Esophagus (tissue), 2 donors: Measurements from ENCODE around the gene PURA. TPM values are rescaled to one million over a fixed set of nuclear protein-coding genes. Genes with fewer than 3 reads are reported as not detected.

Experiments used
- H3K27ac ChIP-seq, 2 donors: one replicate each; pipeline ENCODE4 v1.5.1; 2013; ENCODE audit warnings: low read depth in 2 of 2, mild to moderate bottlenecking in 2 of 2, inconsistent platforms in 1 of 2, low read length in 1 of 2, moderate library complexity in 1 of 2
- H3K27me3 ChIP-seq, 2 donors: one replicate each; pipeline ENCODE4 v1.6.1; 2013; ENCODE audit warnings: low read length in 2 of 2, control low read depth in 1 of 2, mild to moderate bottlenecking in 1 of 2; ENCODE audit not compliant: insufficient read depth in 2 of 2, control insufficient read depth in 1 of 2
- H3K36me3 ChIP-seq, 2 donors: one replicate each; pipeline ENCODE4 v1.6.1; 2013; ENCODE audit warnings: low read length in 1 of 2; ENCODE audit not compliant: control insufficient read depth in 2 of 2, insufficient read depth in 2 of 2
- H3K4me1 ChIP-seq, 2 donors: one replicate each; pipeline ENCODE4 v1.6.1; 2013; ENCODE audit warnings: low read length in 1 of 2; ENCODE audit not compliant: control insufficient read depth in 2 of 2, insufficient read depth in 2 of 2
- H3K4me3 ChIP-seq, 2 donors: one replicate each; pipeline ENCODE4 v1.5.1; 2013; ENCODE audit warnings: low read length in 2 of 2, mild to moderate bottlenecking in 2 of 2, low read depth in 1 of 2, moderate library complexity in 1 of 2
- H3K9me3 ChIP-seq, 2 donors: one replicate each; pipeline ENCODE4 v1.6.1; 2013; ENCODE audit warnings: mild to moderate bottlenecking in 2 of 2, low read depth in 1 of 2, low read length in 1 of 2, moderate library complexity in 1 of 2; ENCODE audit not compliant: control insufficient read depth in 2 of 2, insufficient read depth in 1 of 2
- WGBS, 2 donors: extraction: QIAGEN DNeasy Blood & Tissue Kit; methylation state at CpG; one replicate each; pipeline ENCODE4 v1.1.7; 2013; 5-methylcytosine and 5-hydroxymethylcytosine counted together
- polyA plus RNA-seq, 2 donors: library from polyadenylated mRNA; stranded (reverse); fragments of 200-250 nt; gene quantifications; one replicate each; pipeline ENCODE4 v1.2.3, GENCODE V29; 2013
- donor health status: healthy with polysubstance abuse.
- donor health status: Bipolar disorder and iron deficiency.

Gene PURA
- polyA plus RNA-seq, 2 donors = 2.7 to 3.4 TPM

DNA sequence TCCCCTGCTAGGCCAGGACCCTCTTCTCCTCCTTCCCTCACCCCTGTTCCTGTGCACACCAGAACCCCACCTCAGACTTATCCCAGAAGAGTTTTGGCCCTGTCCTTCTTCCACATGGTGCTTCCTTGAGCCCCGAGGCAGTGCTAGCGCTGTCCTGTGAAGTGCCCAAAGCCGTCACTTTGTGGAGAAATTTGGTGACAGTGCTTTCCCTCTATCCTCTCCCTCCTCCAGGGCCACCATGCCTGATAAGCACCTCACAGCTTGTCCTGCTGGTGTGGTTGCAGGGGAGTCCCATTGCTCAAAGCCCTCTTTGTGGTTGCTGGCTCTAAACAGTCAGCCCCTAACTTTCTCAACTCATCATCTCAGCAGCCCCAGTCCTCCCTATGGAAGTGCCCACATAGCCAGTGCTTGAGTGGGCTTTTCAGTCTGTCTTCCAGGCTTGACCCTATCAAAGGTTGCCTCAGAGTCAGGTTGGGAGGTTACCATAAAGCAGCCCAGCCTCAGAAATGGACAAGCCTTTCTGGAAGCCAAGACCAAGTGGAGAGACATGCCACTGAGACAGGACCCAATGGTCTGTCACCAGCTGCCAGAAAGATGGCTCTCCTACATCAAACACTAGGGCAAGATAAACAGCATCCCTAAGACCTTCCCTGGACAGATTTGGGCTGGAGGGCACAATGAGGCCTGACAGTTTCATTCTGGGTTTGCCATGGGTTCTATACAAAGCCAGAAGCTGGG, 29.8 kb downstream of the PURA start:
- 93 to 94% methylated on average over 3 of the region's 3 CpGs for WGBS, 2 donors
- Histone ChIP-seq H3K27me3 (no peaks in the 10 kb centered on the region), H3K4me1 (peaks cover 0 to 9% of the 10 kb centered on the region in 2 donors)

DNA sequence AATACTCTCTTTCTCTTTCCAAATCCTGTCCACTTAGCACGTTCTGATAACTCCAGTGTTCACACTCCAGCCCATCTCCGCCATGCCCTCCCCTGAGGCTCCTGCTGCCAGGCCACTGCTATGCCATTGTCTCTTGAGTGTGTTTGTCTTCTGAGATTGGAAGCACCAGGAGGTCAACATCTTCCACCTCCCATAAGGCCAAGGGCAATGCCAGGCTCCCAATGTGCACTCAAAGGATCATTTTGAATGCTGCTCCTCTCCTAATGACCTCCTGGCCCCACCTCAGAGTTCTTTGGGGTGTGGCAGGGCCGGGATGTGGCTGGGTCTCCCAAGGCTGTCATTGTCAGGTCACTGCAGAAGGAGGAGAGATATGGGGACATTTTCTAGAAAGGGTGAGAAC, 31.3 kb downstream of the PURA start:
- H3K27me3 ChIP-seq = no peaks in the 10 kb centered on the region
- H3K27ac ChIP-seq = no peak overlapping the region
- peaks cover 0 to 9% of the 10 kb centered on the region in 2 donors for H3K4me1 ChIP-seq
- peak overlapping the region in 1 of 2 donors; percentile 39 for H3K4me3 ChIP-seq
- H3K36me3 ChIP-seq = no peaks in the 10 kb centered on the region
- 71 to 75% methylated on average over 3 of the region's 3 CpGs for WGBS, 2 donors
- H3K9me3 ChIP-seq = no peaks in the 10 kb centered on the region

More for the DNA sequence above, 29.8 kb downstream of the PURA start:
- Histone ChIP-seq H3K4me3 (no peak overlapping the region), H3K27ac (no peak overlapping the region), H3K36me3 (no peaks in the 10 kb centered on the region), H3K9me3 (no peaks in the 10 kb centered on the region)

DNA sequence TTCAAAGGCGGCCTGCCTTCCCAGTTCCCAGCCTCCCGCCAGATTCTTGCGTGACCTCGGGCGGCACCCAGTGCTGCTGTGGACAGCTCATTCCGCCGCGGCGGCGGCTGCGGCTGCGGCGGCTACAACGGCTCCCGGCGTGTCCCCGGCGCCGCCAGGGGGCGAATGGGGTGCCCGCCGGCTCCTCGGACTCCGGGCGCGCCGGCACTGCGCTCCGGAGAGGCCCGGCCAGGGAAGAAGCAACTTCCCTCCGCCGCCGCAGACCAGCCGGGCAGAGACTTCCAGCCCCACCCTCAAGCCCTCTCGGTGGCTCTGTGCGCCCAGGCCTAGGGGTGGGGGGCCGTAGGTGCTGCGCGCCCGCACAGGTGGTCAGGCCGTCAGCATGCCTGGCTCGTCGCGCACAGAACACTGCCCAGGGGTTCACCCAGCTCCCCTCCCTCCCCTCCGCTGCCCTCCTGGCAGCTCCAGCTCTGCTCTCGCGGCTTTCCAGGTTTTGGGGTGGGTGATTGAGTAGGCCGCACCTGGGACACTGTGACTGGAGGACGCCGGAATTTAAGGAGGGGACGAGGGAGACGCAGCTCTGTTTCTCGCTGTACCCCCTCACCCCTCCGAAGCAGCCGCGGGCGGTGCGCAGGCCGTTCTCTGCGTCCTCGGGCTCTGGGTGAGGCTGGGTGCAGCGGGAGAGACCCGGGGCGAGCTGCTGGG, 32.1 kb downstream of the PURA start:
- 5 to 7% methylated on average over 61 to 64 of the region's 64 CpGs for WGBS, 2 donors
- Histone ChIP-seq H3K9me3 (no peaks in the 10 kb centered on the region), H3K27ac (no peak overlapping the region), H3K27me3 (no peaks in the 10 kb centered on the region), H3K4me3 (peak overlapping the region; percentile 38 to 39), H3K36me3 (no peaks in the 10 kb centered on the region), H3K4me1 (peaks cover 0 to 9% of the 10 kb centered on the region in 2 donors)

DNA sequence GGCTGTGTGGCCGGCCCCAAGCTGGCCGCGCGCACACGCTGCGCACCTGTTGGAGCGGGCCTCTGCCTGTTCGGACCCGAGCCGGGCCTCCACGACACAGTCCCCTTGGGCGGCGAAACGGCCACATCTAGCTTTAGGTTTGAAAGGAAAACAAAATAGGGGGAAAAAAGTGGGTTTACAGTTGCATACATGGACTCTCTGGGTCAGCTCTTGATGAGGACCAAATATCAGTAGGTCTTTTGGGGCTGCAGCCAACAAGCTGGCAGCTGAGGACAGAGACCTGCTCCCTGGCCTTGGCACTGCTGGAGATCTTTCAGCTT, 32.6 kb downstream of the PURA start:
- H3K9me3 ChIP-seq = no peaks in the 10 kb centered on the region
- no peak overlapping the region for H3K4me3 ChIP-seq
- no peaks in the 10 kb centered on the region for H3K27me3 ChIP-seq
- peaks cover 0 to 9% of the 10 kb centered on the region in 2 donors for H3K4me1 ChIP-seq
- 35 to 36% methylated on average over 14 of the region's 14 CpGs for WGBS, 2 donors
- H3K36me3 ChIP-seq = no peaks in the 10 kb centered on the region
- no peak overlapping the region for H3K27ac ChIP-seq

DNA sequence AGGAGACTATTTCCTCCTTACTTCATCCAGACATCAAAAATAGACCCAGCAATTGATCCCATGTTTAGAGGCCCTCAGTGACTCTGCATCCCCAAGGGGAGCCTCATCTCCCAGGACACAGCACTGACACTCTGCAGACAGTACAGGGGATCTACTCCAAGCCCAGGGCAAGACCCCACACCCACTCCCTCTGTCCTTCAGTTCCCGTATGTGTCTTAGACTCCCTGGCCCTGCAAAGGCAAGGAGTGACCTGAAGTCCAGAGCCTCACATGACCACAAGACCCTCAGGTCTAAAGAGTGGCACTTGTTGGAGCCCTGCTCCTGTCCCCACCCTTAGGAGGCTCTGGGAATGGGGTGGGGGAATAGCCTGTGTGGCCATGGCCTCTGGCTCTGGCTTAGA, 33.6 kb downstream of the PURA start:
- Histone ChIP-seq H3K27ac (no peak overlapping the region), H3K4me1 (peaks cover 0 to 5% of the 10 kb centered on the region in 2 donors), H3K4me3 (no peak overlapping the region), H3K36me3 (no peaks in the 10 kb centered on the region), H3K9me3 (no peaks in the 10 kb centered on the region), H3K27me3 (no peaks in the 10 kb centered on the region)
- 93 to 100% methylated on average over 1 of the region's 1 CpG for WGBS, 2 donors

DNA sequence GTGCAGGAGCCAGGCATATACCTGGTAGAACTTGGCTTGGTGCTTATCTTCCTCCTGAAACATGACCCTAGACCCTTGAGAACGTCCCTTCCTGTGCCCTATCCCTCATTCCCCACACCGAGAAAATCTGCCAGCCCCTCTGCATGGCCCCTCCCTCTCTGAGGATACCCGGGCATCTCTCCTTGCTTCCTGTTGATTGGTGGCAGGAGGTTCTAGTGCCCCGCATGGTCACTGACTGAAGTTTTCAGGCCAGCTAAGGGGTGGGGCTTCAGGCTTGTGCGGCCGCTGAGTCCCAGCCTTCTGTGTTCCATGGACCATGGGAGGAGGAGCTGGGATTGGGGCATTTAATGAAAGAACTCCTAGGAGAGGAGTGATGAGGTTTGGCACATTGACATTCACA, 34.6 kb downstream of the PURA start:
- H3K9me3 ChIP-seq = no peaks in the 10 kb centered on the region
- no peaks in the 10 kb centered on the region for H3K27me3 ChIP-seq
- 58 to 60% methylated on average over 6 of the region's 6 CpGs for WGBS, 2 donors
- H3K4me3 ChIP-seq = no peak overlapping the region
- H3K36me3 ChIP-seq = no peaks in the 10 kb centered on the region
- no peak overlapping the region for H3K27ac ChIP-seq
- peaks cover 0 to 5% of the 10 kb centered on the region in 2 donors for H3K4me1 ChIP-seq

DNA sequence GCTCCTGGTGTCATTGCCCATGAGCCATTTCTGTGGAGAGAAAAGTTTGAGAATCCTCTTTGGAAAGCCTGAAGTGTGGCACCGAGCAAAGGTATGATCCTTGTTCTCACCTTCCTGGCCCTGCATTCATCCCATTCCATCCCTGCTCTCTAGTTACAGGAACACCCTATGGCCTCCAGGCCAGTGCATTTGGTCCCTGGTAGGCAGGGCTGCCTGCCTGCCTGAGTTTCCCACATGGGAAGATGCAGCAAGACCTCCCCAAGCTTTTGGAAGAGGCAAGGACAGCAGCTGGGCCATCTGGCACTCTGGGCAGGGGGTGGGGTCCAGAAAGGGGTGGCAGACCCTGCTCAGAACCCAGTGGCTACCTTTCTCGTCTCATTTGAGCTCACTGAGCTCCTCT, 36.3 kb downstream of the PURA start:
- WGBS, 2 donors = 90 to 91% methylated on average over 2 of the region's 2 CpGs
- Histone ChIP-seq H3K27me3 (no peaks in the 10 kb centered on the region), H3K4me3 (no peak overlapping the region), H3K27ac (no peak overlapping the region), H3K36me3 (no peaks in the 10 kb centered on the region), H3K4me1 (peaks cover 0 to 5% of the 10 kb centered on the region in 2 donors), H3K9me3 (no peaks in the 10 kb centered on the region)

DNA sequence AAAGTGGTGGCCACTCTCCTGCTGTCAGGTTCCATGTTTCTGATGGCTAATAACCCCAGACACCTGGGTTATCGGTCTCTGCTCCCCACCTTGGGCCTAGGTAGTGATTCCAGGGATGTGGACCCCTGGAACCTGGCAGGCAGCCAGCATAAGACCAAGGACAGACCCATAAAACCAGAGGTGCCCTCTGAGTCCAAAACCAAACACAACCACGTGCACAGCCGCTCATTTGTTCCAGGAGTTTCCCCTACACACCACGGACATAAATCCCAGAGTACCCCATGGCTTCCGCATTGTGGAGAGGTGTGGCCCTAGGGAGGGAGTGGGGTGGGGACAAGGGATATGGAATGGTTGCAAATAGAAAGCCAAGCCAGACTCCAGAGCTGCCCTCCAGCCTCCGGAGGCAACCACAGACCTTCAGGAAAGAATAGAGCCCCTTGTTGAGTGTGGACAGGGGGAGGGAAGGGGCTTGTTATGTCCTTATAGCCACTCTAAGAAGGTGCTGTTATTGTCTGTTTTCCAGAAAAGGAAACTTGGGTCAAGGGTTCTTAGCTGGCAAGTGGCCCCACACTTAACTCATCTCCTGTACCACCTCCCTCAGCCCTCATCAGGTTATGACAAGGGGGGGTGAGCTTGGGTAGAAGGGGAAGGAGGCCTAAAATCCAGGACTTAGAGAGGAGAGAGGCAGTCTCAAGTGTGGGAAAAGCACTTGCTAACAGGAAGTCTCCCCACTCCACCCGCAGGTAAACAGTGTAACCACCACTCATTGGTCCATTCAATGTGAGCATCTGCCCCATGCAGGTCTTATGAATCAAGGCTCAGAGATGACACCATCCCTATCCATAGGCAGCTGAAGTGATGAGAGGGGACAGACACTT, 37.5 kb downstream of the PURA start:
- Histone ChIP-seq H3K27me3 (no peaks in the 10 kb centered on the region), H3K4me3 (no peak overlapping the region), H3K27ac (no peak overlapping the region), H3K4me1 (no peaks in the 10 kb centered on the region), H3K36me3 (no peaks in the 10 kb centered on the region), H3K9me3 (no peaks in the 10 kb centered on the region)
- WGBS, 2 donors = 76 to 85% methylated on average over 7 of the region's 7 CpGs
